ENCODE data around the gene TJP3.

TJP3 gene

GRCh38 chr19:3671680-3672574, 36.3 kb upstream of the TJP3 start:
- DNase-seq: peak; percentile 18

GRCh38 chr19:3672575-3672948, 35.6 kb upstream of the TJP3 start:
- no peak for DNase-seq

- no peak for DNase-seq
Measured at GRCh38 chr19:3672993-3673392, 35.2 kb upstream of the TJP3 start.

- no peak for DNase-seq
Measured at GRCh38 chr19:3673506-3674439, 34.4 kb upstream of the TJP3 start.

GRCh38 chr19:3674784-3675543, 33.2 kb upstream of the TJP3 start:
- no peak for DNase-seq

- no peak for DNase-seq
Measured at GRCh38 chr19:3678188-3678587, 30.0 kb upstream of the TJP3 start.

- DNase-seq: no peak
Measured at GRCh38 chr19:3679138-3679537, 29.0 kb upstream of the TJP3 start.

- DNase-seq: no peak
Measured at GRCh38 chr19:3679581-3679980, 28.6 kb upstream of the TJP3 start.

GRCh38 chr19:3680939-3681338, 27.2 kb upstream of the TJP3 start:
- DNase-seq: no peak

- DNase-seq: no peak
Measured at GRCh38 chr19:3682286-3682685, 25.9 kb upstream of the TJP3 start.

- DNase-seq: no peak
Measured at GRCh38 chr19:3682741-3683404, 25.3 kb upstream of the TJP3 start.

GRCh38 chr19:3683405-3684053, 24.7 kb upstream of the TJP3 start:
- no peak for DNase-seq

- DNase-seq: no peak
Measured at GRCh38 chr19:3684054-3684816, 23.9 kb upstream of the TJP3 start.

- no peak for DNase-seq
Measured at GRCh38 chr19:3684817-3685410, 23.3 kb upstream of the TJP3 start.

GRCh38 chr19:3687393-3687773, 20.8 kb upstream of the TJP3 start:
- DNase-seq: no peak

- DNase-seq: peak; percentile 49
Measured at GRCh38 chr19:3687774-3688706, 20.1 kb upstream of the TJP3 start.

- DNase-seq: no peak
Measured at GRCh38 chr19:3690551-3691371, 17.4 kb upstream of the TJP3 start.

- no peak for DNase-seq
Measured at GRCh38 chr19:3691372-3691716, 16.8 kb upstream of the TJP3 start.

- no peak for DNase-seq
Measured at GRCh38 chr19:3691726-3692125, 16.5 kb upstream of the TJP3 start.
